Measurements from ENCODE around the gene GLRA1.

DNA sequence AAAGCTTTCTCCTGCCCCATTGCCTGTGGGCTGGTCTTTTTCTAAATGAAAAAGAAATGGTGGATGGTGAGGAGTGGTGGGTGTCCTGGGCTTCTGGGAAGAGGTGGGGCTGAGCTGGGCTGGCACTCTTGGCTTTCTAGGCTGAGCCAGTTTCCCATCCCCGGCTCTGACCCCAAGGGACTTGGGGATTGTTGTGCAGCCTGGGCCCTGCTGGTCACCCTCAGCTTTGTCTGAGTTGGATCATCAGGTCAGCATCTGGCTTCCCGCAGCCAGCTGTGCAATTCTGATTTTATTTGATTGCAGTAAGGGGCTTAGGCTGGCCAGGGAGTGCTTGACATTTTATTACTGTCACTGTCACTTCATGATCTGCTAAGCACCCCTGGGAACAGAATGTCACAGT lies 25.3 kb downstream of the GLRA1 start:
- no peak for TF ChIP-seq POLR2A (IDR thresholded peaks at IDR 0.05; ENCODE audit: low read depth, low read length)
- TF ChIP-seq CTCF (conservative IDR thresholded peaks at IDR 0.05; ENCODE audit: low read depth, low read length), result no peak
- no peak for TF ChIP-seq ELK1 (IDR thresholded peaks at IDR 0.05; ENCODE audit: borderline replicate concordance, low read depth, low read length)
- no peak for TF ChIP-seq USF2 (IDR thresholded peaks at IDR 0.05; ENCODE audit: low read depth, low read length)
- TF ChIP-seq CEBPB (IDR thresholded peaks at IDR 0.05; ENCODE audit: low read depth, low read length), result no peak
